ENCODE data around the gene MLKL.

MLKL gene

DNA sequence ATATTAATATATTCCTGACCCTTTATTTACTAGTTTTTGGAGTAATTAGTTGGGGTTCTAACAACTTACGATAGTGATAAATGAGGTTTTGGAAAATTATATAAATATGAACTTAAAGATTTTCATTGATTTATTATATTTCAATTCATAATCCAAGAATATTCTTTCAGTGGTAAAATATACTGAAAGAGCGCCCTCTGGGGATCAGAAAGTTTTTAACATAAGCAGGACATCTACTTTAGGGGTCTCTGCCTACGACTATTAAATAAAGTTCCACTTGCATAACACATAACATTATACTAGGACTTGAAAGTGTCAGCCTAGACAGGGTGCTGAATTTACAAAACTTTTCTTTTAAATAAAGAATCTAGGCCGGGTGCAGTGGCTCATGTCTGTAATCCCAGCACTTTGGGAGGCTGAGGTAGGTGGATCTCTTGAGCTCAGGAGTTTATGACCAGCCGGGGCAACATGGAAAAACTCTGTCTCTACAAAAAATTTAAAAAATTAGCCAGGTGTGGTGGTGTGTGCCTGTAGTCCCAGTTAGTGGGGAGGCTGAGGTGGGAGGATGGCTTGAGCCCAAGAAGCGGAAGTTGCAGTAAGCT lies 49.6 kb downstream of the MLKL start:
- no peak for DNase-seq (ENCODE audit: low read depth)

GRCh38 chr16:74649839-74650504 lies 50.7 kb downstream of the MLKL start:
- DNase-seq (ENCODE audit: low read depth): no peak

DNA sequence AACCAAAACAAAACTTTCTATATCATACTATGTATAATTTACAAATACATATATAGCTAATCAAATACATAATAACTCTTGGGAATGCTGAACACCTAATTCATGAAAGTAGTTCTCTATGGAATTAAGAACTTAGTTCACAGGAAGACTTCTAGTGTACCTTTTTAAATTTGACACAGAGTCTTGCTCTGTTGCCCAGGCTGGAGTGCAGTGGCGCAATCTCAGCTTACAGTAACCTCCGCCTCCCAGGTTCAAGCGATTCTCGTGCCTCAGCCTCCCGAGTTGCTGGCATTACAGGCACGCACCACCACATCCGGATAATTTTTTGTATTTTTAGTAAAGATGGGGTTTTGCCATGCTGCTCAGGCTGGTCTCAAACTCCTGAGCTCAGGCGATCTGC lies 58.7 kb downstream of the MLKL start:
- DNase-seq (ENCODE audit: low read depth): no peak

GRCh38 chr16:74637742-74638453 lies 62.8 kb downstream of the MLKL start:
- DNase-seq (ENCODE audit: low read depth): no peak

DNA sequence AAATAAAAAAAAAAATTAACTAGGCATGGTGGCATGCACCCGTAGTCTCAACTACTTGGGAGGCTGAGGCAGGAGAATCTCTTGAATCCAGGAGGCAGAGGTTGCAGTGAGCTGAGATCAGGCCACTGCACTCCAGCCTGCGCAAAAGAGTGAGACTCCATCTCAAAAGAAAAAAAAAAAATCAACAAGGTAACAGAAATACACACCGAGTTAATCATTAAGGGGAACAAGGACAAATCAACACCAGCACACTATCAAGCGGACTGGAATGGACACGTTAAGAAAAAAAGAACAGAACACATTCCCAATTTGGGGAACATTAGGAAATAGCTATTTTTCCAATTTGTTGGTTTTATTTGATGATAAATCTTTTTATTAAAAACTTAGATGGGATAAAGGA lies 65.4 kb downstream of the MLKL start:
- DNase-seq (ENCODE audit: low read depth): no peak

DNA sequence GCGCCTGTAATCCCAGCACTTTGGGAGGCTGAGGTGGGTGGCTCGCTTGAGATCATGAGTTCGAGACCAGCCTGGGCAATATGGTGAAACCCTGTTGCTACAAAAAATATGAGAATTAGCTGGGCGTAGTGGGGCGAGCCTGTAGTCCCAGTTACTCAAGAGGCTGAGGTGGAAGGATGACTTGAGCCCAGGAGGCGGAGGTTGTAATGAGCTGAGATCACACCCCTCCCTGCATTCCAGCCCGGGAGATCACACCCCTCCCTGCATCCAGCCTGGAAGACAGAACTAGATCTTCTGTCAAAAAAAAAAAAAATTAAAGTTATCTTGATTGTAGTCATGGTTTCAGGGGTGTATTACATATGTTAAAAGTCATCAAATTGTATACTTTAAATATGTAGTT lies 67.0 kb downstream of the MLKL start:
- no peak for DNase-seq (ENCODE audit: low read depth)

DNA sequence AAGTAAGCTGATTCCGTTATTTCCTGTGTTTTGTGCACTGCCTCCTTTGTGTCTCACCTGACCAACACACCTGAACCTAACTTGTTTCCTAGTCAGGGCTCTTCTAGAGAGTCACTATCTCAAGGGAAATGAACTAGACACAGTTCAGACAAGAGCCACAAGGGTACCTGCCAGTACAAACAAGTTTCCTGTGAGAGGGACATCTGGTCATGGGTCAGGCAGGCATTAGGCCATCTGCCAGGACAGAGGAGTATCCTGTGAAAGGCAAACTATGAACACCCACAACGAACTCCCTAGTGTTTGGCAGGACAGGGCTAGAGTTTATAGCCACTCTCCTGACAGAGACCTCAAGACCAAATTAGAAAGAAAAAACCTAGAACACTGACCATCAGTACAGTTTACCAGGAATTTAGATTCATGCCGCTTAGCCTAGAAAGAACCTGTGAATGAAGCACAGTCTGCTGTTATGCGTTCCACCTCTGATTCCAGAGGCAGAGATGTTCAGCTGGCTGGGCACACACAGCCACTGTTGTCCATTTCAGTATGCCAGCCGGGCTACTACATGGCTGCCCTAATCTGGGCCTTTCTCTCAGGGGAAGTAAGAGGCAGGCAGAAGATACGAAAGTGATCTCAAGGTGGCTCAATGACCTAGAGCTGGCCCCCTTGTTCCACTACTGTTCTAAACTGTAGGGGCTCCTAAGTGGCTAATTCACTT lies 73.0 kb downstream of the MLKL start:
- no peak for DNase-seq (ENCODE audit: low read depth)

GRCh38 chr16:74626741-74627416 lies 73.8 kb downstream of the MLKL start:
- DNase-seq (ENCODE audit: low read depth): no peak

GRCh38 chr16:74625500-74626350 lies 74.9 kb downstream of the MLKL start:
- no peak for DNase-seq (ENCODE audit: low read depth)

- DNase-seq (ENCODE audit: low read depth): no peak
Observed at GRCh38 chr16:74623839-74624235, 76.8 kb downstream of the MLKL start.

- DNase-seq (ENCODE audit: low read depth): no peak
Observed at GRCh38 chr16:74623214-74623838, 77.3 kb downstream of the MLKL start.

DNA sequence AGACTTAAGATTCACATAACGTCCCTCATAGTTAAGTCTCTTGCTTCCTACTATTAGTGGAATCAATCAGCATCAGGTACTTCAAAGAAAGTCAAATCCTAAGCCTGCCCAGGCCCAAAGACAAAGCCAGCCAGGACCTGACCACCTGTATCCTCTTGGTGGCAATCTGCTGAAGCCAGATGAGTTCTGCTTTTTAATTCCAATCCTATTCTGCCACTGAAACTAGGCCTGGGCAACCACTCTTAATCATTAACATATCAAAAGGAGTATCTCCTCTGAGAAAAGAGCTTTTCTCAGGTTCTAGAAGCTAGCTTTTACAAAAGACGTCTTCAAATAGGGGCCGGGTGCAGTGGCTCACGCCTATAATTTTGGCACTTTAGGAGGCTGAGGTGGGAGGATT lies 78.7 kb downstream of the MLKL start:
- no peak for DNase-seq (ENCODE audit: low read depth)
